Gastrocnemius medialis (tissue), 4 donors: Measurements from ENCODE around the gene SYNC. TPM values are rescaled to one million over a fixed set of nuclear protein-coding genes. Genes with fewer than 3 reads are reported as not detected.
"Not testable (repeated sequence)": the region's sequence is repeated elsewhere in the genome, so short reads cannot be mapped to it uniquely, and the experiment has no call there.

Experiments
- ATAC-seq, 2 donors: fragments of 150-250 bp; one replicate each; pipeline ENCODE4 v1.9.1; 2016
- DNase-seq, 2 donors: peaks; one replicate each; pipeline ENCODE4 v3.0.0-alpha.2; 2019
- H3K27ac ChIP-seq, 4 donors: fragments of 200-600 bp; sonication (generic); 1 replicate in 1 of 4; 2 replicates in 3 of 4; pipeline ENCODE4 v1.5.1; 2016 to 2018; ENCODE audit warnings: mild to moderate bottlenecking in 2 of 4, moderate library complexity in 1 of 4
- H3K27me3 ChIP-seq, 3 donors: fragments of 200-600 bp; sonication (generic) in 2 of 3; 1 replicate in 1 of 3; 2 replicates in 2 of 3; pipeline versions ENCODE4 v1.5.1 to v1.6.0; 2016 to 2019; ENCODE audit warnings: mild to moderate bottlenecking in 1 of 3, moderate library complexity in 1 of 3
- H3K36me3 ChIP-seq, 2 donors: fragments of 200-600 bp; sonication (generic) in 1 of 2; one replicate each; pipeline ENCODE4 v1.5.1; 2017 to 2018
- H3K4me1 ChIP-seq, 2 donors: fragments of 200-600 bp; sonication (generic) in 1 of 2; one replicate each; pipeline ENCODE4 v1.5.1; 2016 to 2017; ENCODE audit warnings: mild to moderate bottlenecking in 2 of 2
- H3K4me3 ChIP-seq, 4 donors: fragments of 200-600 bp; sonication (generic) in 3 of 4; 1 replicate in 1 of 4; 2 replicates in 3 of 4; pipeline ENCODE4 v1.5.1; 2016 to 2019; ENCODE audit warnings: mild to moderate bottlenecking in 2 of 4
- H3K9me3 ChIP-seq, 3 donors: fragments of 200-600 bp; sonication (generic) in 2 of 3; 1 replicate in 1 of 3; 2 replicates in 2 of 3; pipeline ENCODE4 v1.5.1; 2016 to 2019
- CTCF ChIP-seq, 5 experiments: fragments of 450-650 bp in 3 of 5; fragments of 200-600 bp in 2 of 5; sonication (generic) in 2 of 5; IDR thresholded peaks in 4 of 5; conservative IDR thresholded peaks in 1 of 5; 1 replicate in 4 of 5; 2 replicates in 1 of 5; pipeline ENCODE4 v1.5.1; 2016 to 2019; ENCODE audit warnings: antibody characterized with exemption in 5 of 5, mild to moderate bottlenecking in 3 of 5, moderate library complexity in 3 of 5
- POLR2A ChIP-seq, 2 donors: fragments of 450-650 bp; IDR thresholded peaks; one replicate each; pipeline ENCODE4 v1.6.1; 2017; ENCODE audit warnings: antibody characterized with exemption in 2 of 2, mild to moderate bottlenecking in 2 of 2, moderate library complexity in 2 of 2
- in situ Hi-C, 4 donors: fragments of 200-750 bp; cut with MboI; loops; one replicate each; pipeline versions ENCODE4 v1.15.0 to v1.8.0; 2017; ENCODE audit warnings: low sequenced_read_pairs in 4 of 4
- intact Hi-C: fragments of 100-400 bp; cut with DNase I; formaldehyde crosslinking; loops from one replicate; pipeline ENCODE4 v1.15.1; 2023; ENCODE audit warnings: low total_unique reads
- total RNA-seq, 4 donors: library from RNA; depleted of rRNA; stranded (reverse); fragments of >200 nt; gene quantifications; one replicate each; pipeline versions ENCODE4 v1.1.0 to v1.2.3, GENCODE V29; 2016

SYNC gene
- total RNA-seq, 4 donors from 2014 or later, result 68.3 to 252 (median 158) TPM

- Histone ChIP-seq H3K9me3 (no peaks in the 10 kb centered on the region), H3K4me3 (no peak overlapping the region), H3K27me3 (no peaks in the 10 kb centered on the region), H3K36me3 (peaks cover 0 to 6% of the 10 kb centered on the region in 2 donors), H3K27ac (no peak overlapping the region), H3K4me1 (peaks cover 19 to 34% of the 10 kb centered on the region in 2 donors)
- intact Hi-C loops (no loop called here), in situ Hi-C loops (no loop called here)
- TF ChIP-seq CTCF (IDR thresholded peaks at IDR 0.05 in 4 of 5, conservative IDR thresholded peaks at IDR 0.05 in 1 of 5) (no peak), POLR2A (IDR thresholded peaks at IDR 0.05) (no peak)
- DNase-seq, result no peak
- ATAC-seq, result no peak
These were observed 55.0 kb downstream of the SYNC start for GRCh38 chr1:32647308-32648134.

- H3K9me3 ChIP-seq, result no peaks in the 10 kb centered on the region
- no peaks in the 10 kb centered on the region for H3K27me3 ChIP-seq
- ATAC-seq, result no peak
- no peak for TF ChIP-seq CTCF (IDR thresholded peaks at IDR 0.05 in 4 of 5, conservative IDR thresholded peaks at IDR 0.05 in 1 of 5)
- no peak for TF ChIP-seq POLR2A (IDR thresholded peaks at IDR 0.05)
- H3K4me3 ChIP-seq, result no peak overlapping the region
- no peaks in the 10 kb centered on the region for H3K36me3 ChIP-seq
- no peak overlapping the region for H3K27ac ChIP-seq
- no peak for DNase-seq
- in situ Hi-C loops (no loop called here), intact Hi-C loops (no loop called here)
- H3K4me1 ChIP-seq, result peaks cover 5 to 23% of the 10 kb centered on the region in 2 donors
These were observed 58.1 kb downstream of the SYNC start for GRCh38 chr1:32644426-32644825.

- H3K4me3 ChIP-seq, in situ Hi-C loops, DNase-seq, ATAC-seq, H3K36me3 ChIP-seq, H3K4me1 ChIP-seq, H3K27ac ChIP-seq, H3K9me3 ChIP-seq, H3K27me3 ChIP-seq, intact Hi-C loops: not testable (repeated sequence)
These were observed 60.2 kb downstream of the SYNC start for GRCh38 chr1:32642292-32642827.

GRCh38 chr1:32639489-32640075 is 63.0 kb downstream of the SYNC start:
- H3K9me3 ChIP-seq, result no peaks in the 10 kb centered on the region
- DNase-seq (no peak), ATAC-seq (no peak)
- in situ Hi-C loops (no loop called here), intact Hi-C loops (no loop called here)
- H3K36me3 ChIP-seq, result no peaks in the 10 kb centered on the region
- no peaks in the 10 kb centered on the region for H3K4me1 ChIP-seq
- no peaks in the 10 kb centered on the region for H3K27me3 ChIP-seq
- TF ChIP-seq POLR2A (IDR thresholded peaks at IDR 0.05) (no peak), CTCF (IDR thresholded peaks at IDR 0.05 in 4 of 5, conservative IDR thresholded peaks at IDR 0.05 in 1 of 5) (no peak)
- no peak overlapping the region for H3K27ac ChIP-seq
- H3K4me3 ChIP-seq, result no peak overlapping the region

GRCh38 chr1:32636914-32637645 is 65.5 kb downstream of the SYNC start:
- intact Hi-C loops (no loop called here), in situ Hi-C loops (no loop called here)
- no peak for DNase-seq
- no peak overlapping the region for H3K27ac ChIP-seq
- no peaks in the 10 kb centered on the region for H3K27me3 ChIP-seq
- H3K4me1 ChIP-seq, result no peaks in the 10 kb centered on the region
- no peak overlapping the region for H3K4me3 ChIP-seq
- TF ChIP-seq CTCF (IDR thresholded peaks at IDR 0.05 in 4 of 5, conservative IDR thresholded peaks at IDR 0.05 in 1 of 5) (no peak), POLR2A (IDR thresholded peaks at IDR 0.05) (no peak)
- H3K9me3 ChIP-seq, result no peaks in the 10 kb centered on the region
- ATAC-seq, result no peak
- peaks cover 0 to 9% of the 10 kb centered on the region in 2 donors for H3K36me3 ChIP-seq
